ENCODE data around the gene HS6ST3. TPM values are rescaled to one million over a fixed set of nuclear protein-coding genes. Genes with fewer than 3 reads are reported as not detected.

The HS6ST3 gene
- total RNA-seq, 4 donors from 2014 or later = 0.97 to 2.2 (median 2.0) TPM

- ATAC-seq (peak; percentile 46 to 55), DNase-seq (no peak)
- H3K27me3 ChIP-seq = peaks cover 33 to 60% (median 49%) of the 10 kb centered on the region in 3 donors
- no peaks in the 10 kb centered on the region for H3K36me3 ChIP-seq
- in situ Hi-C loops (cut with MboI; ENCODE audit: low sequenced_read_pairs in 4 of 4) = no loop called here
- no peak overlapping the region for H3K27ac ChIP-seq
- intact Hi-C loops (cut with DNase I; ENCODE audit: low total_unique reads) = no loop called here
- H3K9me3 ChIP-seq = no peaks in the 10 kb centered on the region
- peak overlapping the region; percentile 39 to 55 (median 50) for H3K4me3 ChIP-seq
- H3K4me1 ChIP-seq = peaks cover 0 to 4% of the 10 kb centered on the region in 2 donors
- TF ChIP-seq CTCF (IDR thresholded peaks at IDR 0.05 in 4 of 5, conservative IDR thresholded peaks at IDR 0.05 in 1 of 5) (no peak), POLR2A (IDR thresholded peaks at IDR 0.05) (no peak)
Measured at GRCh38 chr13:96090240-96091101, 564 bp downstream of the HS6ST3 start.

GRCh38 chr13:96091164-96092117 lies 1.5 kb downstream of the HS6ST3 start:
- Histone ChIP-seq H3K4me3 (peak overlapping the region; percentile 39 to 48 (median 46)), H3K9me3 (no peaks in the 10 kb centered on the region), H3K4me1 (peaks cover 0 to 4% of the 10 kb centered on the region in 2 donors), H3K36me3 (no peaks in the 10 kb centered on the region), H3K27me3 (peaks cover 33 to 60% (median 49%) of the 10 kb centered on the region in 3 donors), H3K27ac (no peak overlapping the region)
- DNase-seq (peak in 1 of 2 donors; percentile 33), ATAC-seq (peak; percentile 35 to 44)
- in situ Hi-C loops (cut with MboI; ENCODE audit: low sequenced_read_pairs in 4 of 4) = no loop called here
- no peak for TF ChIP-seq CTCF (IDR thresholded peaks at IDR 0.05 in 4 of 5, conservative IDR thresholded peaks at IDR 0.05 in 1 of 5)
- intact Hi-C loops (cut with DNase I; ENCODE audit: low total_unique reads) = no loop called here

GRCh38 chr13:96093296-96094006 lies 3.5 kb downstream of the HS6ST3 start:
- TF ChIP-seq POLR2A (IDR thresholded peaks at IDR 0.05) = no peak
- TF ChIP-seq CTCF (IDR thresholded peaks at IDR 0.05 in 4 of 5, conservative IDR thresholded peaks at IDR 0.05 in 1 of 5) = no peak
- no peak for ATAC-seq
- Histone ChIP-seq H3K4me3 (no peak overlapping the region), H3K9me3 (no peaks in the 10 kb centered on the region), H3K4me1 (peaks cover 0 to 4% of the 10 kb centered on the region in 2 donors), H3K27me3 (peaks cover 33 to 52% (median 45%) of the 10 kb centered on the region in 3 donors), H3K27ac (no peak overlapping the region), H3K36me3 (no peaks in the 10 kb centered on the region)
- in situ Hi-C loops (cut with MboI; ENCODE audit: low sequenced_read_pairs in 4 of 4) (no loop called here), intact Hi-C loops (cut with DNase I; ENCODE audit: low total_unique reads) (no loop called here)
- DNase-seq = no peak

GRCh38 chr13:96100457-96101220 lies 10.7 kb downstream of the HS6ST3 start:
- no peak overlapping the region for H3K4me3 ChIP-seq
- intact Hi-C loops (cut with DNase I; ENCODE audit: low total_unique reads) (no loop called here), in situ Hi-C loops (cut with MboI; ENCODE audit: low sequenced_read_pairs in 4 of 4) (no loop called here)
- H3K27me3 ChIP-seq = peaks cover 0 to 3% (median 0%) of the 10 kb centered on the region in 3 donors
- no peaks in the 10 kb centered on the region for H3K4me1 ChIP-seq
- ATAC-seq = no peak
- no peaks in the 10 kb centered on the region for H3K9me3 ChIP-seq
- TF ChIP-seq POLR2A (IDR thresholded peaks at IDR 0.05) = no peak
- no peak for TF ChIP-seq CTCF (IDR thresholded peaks at IDR 0.05 in 4 of 5, conservative IDR thresholded peaks at IDR 0.05 in 1 of 5)
- no peak overlapping the region for H3K27ac ChIP-seq
- H3K36me3 ChIP-seq = no peaks in the 10 kb centered on the region
- DNase-seq = no peak
